Naive thymus-derived CD8-positive, alpha-beta T cell (primary cell): ENCODE results near the gene PARM1. TPM values are rescaled to one million over a fixed set of nuclear protein-coding genes. Genes with fewer than 3 reads are reported as not detected.
"Not testable (repeated sequence)": the region's sequence is repeated elsewhere in the genome, so short reads cannot be mapped to it uniquely, and the experiment has no call there.

Source experiments
- ATAC-seq, 2 donors: fragments of 150-1000 bp; cut with Tn5 transposase in 1 of 2; sonication (Bioruptor Pico), chemical (Tn5 transposase) in 1 of 2; 1 replicate in 1 of 2; 2 replicates in 1 of 2; pipeline ENCODE4 v1.10.0; 2021; ENCODE audit warnings: mild to moderate bottlenecking in 2 of 2, moderate library complexity in 2 of 2
- POLR2A ChIA-PET: fragments of 350-600 bp; sonication (Branson Sonifier 250); formaldehyde crosslinking; loops from one replicate; lab custom pipeline; 2021; ENCODE audit warnings: antibody characterized with exemption; lab: Charles Lee
- DNase-seq, 10 donors: peaks; one replicate each; pipeline versions ENCODE4 v3.0.0 to v3.0.0-alpha.2; 2020 to 2022
- H3K27ac Mint-ChIP-seq, 10 donors: one replicate each; pipeline ENCODE4 v1.8.0; 2020 to 2022; ENCODE audit warnings: mild to moderate bottlenecking in 10 of 10, mixed read lengths in 10 of 10, moderate library complexity in 4 of 10, inconsistent platforms in 1 of 10
- H3K27me3 Mint-ChIP-seq, 5 donors: one replicate each; pipeline ENCODE4 v1.8.0; 2021 to 2022; ENCODE audit warnings: mixed read lengths in 5 of 5
- H3K36me3 Mint-ChIP-seq, 3 donors: one replicate each; pipeline ENCODE4 v1.8.0; 2020 to 2022; ENCODE audit warnings: mixed read lengths in 3 of 3, mild to moderate bottlenecking in 2 of 3, inconsistent platforms in 1 of 3
- H3K4me1 Mint-ChIP-seq, 4 donors: one replicate each; pipeline ENCODE4 v1.8.0; 2021 to 2022; ENCODE audit warnings: mixed read lengths in 4 of 4
- H3K4me3 Mint-ChIP-seq, 10 donors: one replicate each; pipeline ENCODE4 v1.8.0; 2020 to 2022; ENCODE audit warnings: mild to moderate bottlenecking in 10 of 10, mixed read lengths in 10 of 10, moderate library complexity in 6 of 10, inconsistent platforms in 1 of 10
- H3K9me3 Mint-ChIP-seq, 9 donors: one replicate each; pipeline ENCODE4 v1.8.0; 2020 to 2022; ENCODE audit warnings: mixed read lengths in 9 of 9, mild to moderate bottlenecking in 3 of 9, inconsistent platforms in 1 of 9, moderate library complexity in 1 of 9
- polyA plus RNA-seq, 3 donors: library from polyadenylated mRNA; unstranded; fragments of 300-500 nt; fragmentation: Illumina TruSeq; gene quantifications; one replicate each; pipeline ENCODE4 v1.2.3, GENCODE V29; 2021
- total RNA-seq, 8 experiments: library from RNA in 2 of 8; stranded (reverse) in 2 of 8; gene quantifications; one replicate each; pipeline ENCODE4 v1.2.3 and lab custom pipeline; 2021 to 2026

Gene PARM1
- total and polyA plus RNA-seq, 5 experiments from 2014 or later, result 0.11 to 0.21 TPM; not detected in 3

GRCh38 chr4:74969507-74970474, 36.9 kb downstream of the PARM1 start:
- DNase-seq (no peak), ATAC-seq (no peak)
- Mint-ChIP-seq H3K27me3 (peaks cover 2 to 13% (median 4%) of the 10 kb centered on the region in 5 donors), H3K4me1 (peaks cover 0 to 2% (median 0%) of the 10 kb centered on the region in 4 donors), H3K36me3 (no peaks in the 10 kb centered on the region), H3K27ac (no peak overlapping the region), H3K4me3 (no peak overlapping the region), H3K9me3 (peaks cover 0 to 20% (median 3%) of the 10 kb centered on the region in 9 donors)
- POLR2A ChIA-PET, result no interaction called here

- POLR2A ChIA-PET, result no interaction called here
- Mint-ChIP-seq H3K9me3 (peaks cover 0 to 17% (median 7%) of the 10 kb centered on the region in 9 donors), H3K4me1 (peaks cover 0 to 2% (median 0%) of the 10 kb centered on the region in 4 donors), H3K36me3 (peaks cover 0 to 6% (median 0%) of the 10 kb centered on the region in 3 donors), H3K27me3 (peaks cover 2 to 21% (median 4%) of the 10 kb centered on the region in 5 donors), H3K27ac (no peak overlapping the region), H3K4me3 (no peak overlapping the region)
- ATAC-seq, result no peak
- no peak for DNase-seq
Observed at GRCh38 chr4:74970577-74970976, 37.7 kb downstream of the PARM1 start.

- peaks cover 0 to 2% (median 0%) of the 10 kb centered on the region in 4 donors for H3K4me1 Mint-ChIP-seq
- H3K36me3 Mint-ChIP-seq, result peaks cover 0 to 6% (median 2%) of the 10 kb centered on the region in 3 donors
- no peak overlapping the region for H3K27ac Mint-ChIP-seq
- POLR2A ChIA-PET, result no interaction called here
- no peak for ATAC-seq
- peaks cover 2 to 23% (median 4%) of the 10 kb centered on the region in 5 donors for H3K27me3 Mint-ChIP-seq
- peaks cover 2 to 14% (median 4%) of the 10 kb centered on the region in 9 donors for H3K9me3 Mint-ChIP-seq
- no peak overlapping the region for H3K4me3 Mint-ChIP-seq
- no peak for DNase-seq
Observed at GRCh38 chr4:74971862-74972261, 38.9 kb downstream of the PARM1 start.

- Mint-ChIP-seq H3K27me3 (peaks cover 2 to 23% (median 3%) of the 10 kb centered on the region in 5 donors), H3K9me3 (peaks cover 13 to 44% (median 22%) of the 10 kb centered on the region in 9 donors), H3K4me1 (no peaks in the 10 kb centered on the region), H3K4me3 (no peak overlapping the region), H3K27ac (no peak overlapping the region), H3K36me3 (peaks cover 0 to 17% (median 2%) of the 10 kb centered on the region in 3 donors)
- ATAC-seq (no peak), DNase-seq (no peak)
- POLR2A ChIA-PET, result no interaction called here
Observed at GRCh38 chr4:74975082-74975481, 42.2 kb downstream of the PARM1 start.

DNA sequence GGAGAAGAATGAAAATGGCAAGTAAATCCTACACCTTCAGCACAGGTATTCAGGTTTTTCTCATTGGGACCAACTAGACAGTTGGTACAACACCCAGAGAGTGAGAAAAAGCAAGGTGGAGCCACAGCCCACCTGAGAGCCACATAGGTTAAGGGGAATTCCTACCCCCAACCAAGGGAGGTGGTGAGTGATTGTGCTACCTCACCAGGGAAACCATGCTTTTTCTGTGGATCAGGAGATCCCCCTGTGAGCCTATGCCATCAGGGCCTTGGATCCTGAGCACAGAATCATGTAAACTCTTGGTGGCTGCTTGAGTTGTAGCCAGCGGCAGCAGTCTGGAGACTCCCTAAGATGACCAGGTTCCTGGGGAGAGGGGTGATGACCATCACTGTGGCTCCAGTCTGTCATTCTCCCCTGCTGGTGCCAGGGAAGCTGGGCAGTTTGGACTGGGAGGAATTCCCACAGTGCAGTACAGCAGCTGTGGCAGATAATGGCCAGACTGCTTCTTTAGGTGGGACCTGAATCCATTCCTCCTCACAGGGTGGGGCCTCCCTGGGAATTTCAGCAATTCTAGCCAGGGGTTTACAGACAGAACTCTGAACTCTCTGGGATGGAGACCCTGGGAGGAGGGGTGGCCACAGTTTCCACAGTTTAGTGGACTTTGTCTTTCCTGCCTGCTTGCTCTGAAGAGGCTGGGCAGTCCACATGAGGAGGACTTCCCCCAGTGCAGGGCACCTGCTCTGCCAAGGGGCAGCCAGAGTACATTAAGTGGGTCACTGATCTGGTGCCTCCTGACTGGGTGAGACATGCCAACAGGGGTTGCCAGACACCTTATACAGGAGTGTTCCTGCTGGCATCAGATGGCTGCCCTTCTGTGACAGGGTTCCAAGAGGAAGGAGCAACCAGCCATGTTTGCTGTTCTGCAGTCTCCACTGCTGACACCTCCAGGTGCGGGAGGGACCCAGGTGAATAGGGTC, 43.2 kb downstream of the PARM1 start:
- Mint-ChIP-seq H3K9me3 (peaks cover 13 to 44% (median 22%) of the 10 kb centered on the region in 9 donors), H3K4me3 (no peak overlapping the region), H3K27me3 (peaks cover 2 to 23% (median 2%) of the 10 kb centered on the region in 5 donors), H3K36me3 (peaks cover 0 to 17% (median 2%) of the 10 kb centered on the region in 3 donors), H3K27ac (no peak overlapping the region), H3K4me1 (no peaks in the 10 kb centered on the region)
- ATAC-seq (no peak), DNase-seq (no peak)
- POLR2A ChIA-PET, result no interaction called here

GRCh38 chr4:74982546-74983252, 49.8 kb downstream of the PARM1 start:
- POLR2A ChIA-PET, result no interaction called here
- H3K27me3 Mint-ChIP-seq, result no peaks in the 10 kb centered on the region
- H3K36me3 Mint-ChIP-seq, result peaks cover 0 to 11% (median 0%) of the 10 kb centered on the region in 3 donors
- DNase-seq, result no peak
- H3K27ac Mint-ChIP-seq, result no peak overlapping the region
- H3K9me3 Mint-ChIP-seq, result peaks cover 5 to 24% (median 18%) of the 10 kb centered on the region in 9 donors
- H3K4me1 Mint-ChIP-seq, result no peaks in the 10 kb centered on the region
- ATAC-seq, result no peak
- H3K4me3 Mint-ChIP-seq, result no peak overlapping the region

DNA sequence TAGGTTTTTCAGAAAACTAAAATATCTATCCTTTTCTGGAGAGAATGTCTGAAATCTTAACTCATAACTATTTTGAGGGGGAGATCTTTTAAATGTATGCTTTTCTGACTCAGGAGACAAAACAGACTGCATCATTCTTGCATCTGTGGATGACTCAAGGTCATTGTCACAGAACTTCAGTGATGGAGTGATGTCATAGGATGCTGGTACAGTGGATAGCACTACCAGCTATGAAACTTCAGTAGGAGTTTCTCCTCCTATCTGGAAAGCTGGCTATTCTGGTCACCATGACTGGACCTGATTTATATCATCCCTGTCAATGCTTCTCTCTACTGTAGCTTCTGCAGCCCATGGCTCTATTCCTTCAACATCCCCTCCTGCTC, 50.3 kb downstream of the PARM1 start:
- Mint-ChIP-seq H3K27ac (no peak overlapping the region), H3K27me3 (peaks cover 0 to 4% (median 0%) of the 10 kb centered on the region in 5 donors), H3K4me3 (no peak overlapping the region), H3K36me3 (peaks cover 0 to 11% (median 0%) of the 10 kb centered on the region in 3 donors), H3K4me1 (no peaks in the 10 kb centered on the region), H3K9me3 (peaks cover 5 to 23% (median 17%) of the 10 kb centered on the region in 9 donors)
- POLR2A ChIA-PET, result no interaction called here
- no peak for DNase-seq
- no peak for ATAC-seq

DNA sequence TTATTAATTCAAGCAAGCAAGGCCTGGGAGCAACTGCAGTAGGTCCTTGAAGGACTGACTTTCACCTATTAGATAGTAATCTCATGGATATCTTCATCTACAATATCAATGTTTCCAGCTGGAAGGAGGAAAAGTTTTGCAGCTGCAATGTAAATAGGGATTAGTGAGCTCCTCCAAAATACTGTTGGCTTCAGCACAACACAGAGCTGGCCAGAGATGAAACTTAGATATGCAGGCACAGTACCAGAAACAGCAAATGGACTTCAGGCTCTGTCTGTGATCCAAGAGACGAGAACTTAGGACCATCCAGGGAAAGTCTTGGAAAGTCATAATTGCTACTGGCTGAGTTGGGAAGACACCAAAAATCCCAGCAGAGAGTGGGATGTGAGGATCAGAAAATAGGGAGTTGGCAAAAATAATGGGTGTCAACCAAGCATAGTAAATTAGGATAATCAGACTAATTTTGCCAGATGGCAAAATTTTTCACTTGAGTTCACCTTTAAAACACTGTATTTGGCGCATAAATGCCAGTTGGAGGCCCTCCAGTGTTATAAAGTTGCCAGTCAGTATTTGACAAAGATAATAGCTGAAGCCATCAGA, 57.5 kb downstream of the PARM1 start:
- no peak overlapping the region for H3K27ac Mint-ChIP-seq
- POLR2A ChIA-PET, result no interaction called here
- peaks cover 0 to 8% (median 0%) of the 10 kb centered on the region in 5 donors for H3K27me3 Mint-ChIP-seq
- no peak overlapping the region for H3K4me3 Mint-ChIP-seq
- H3K4me1 Mint-ChIP-seq, result no peaks in the 10 kb centered on the region
- no peaks in the 10 kb centered on the region for H3K36me3 Mint-ChIP-seq
- DNase-seq, result no peak
- ATAC-seq, result no peak
- peaks cover 0 to 11% (median 0%) of the 10 kb centered on the region in 9 donors for H3K9me3 Mint-ChIP-seq

DNA sequence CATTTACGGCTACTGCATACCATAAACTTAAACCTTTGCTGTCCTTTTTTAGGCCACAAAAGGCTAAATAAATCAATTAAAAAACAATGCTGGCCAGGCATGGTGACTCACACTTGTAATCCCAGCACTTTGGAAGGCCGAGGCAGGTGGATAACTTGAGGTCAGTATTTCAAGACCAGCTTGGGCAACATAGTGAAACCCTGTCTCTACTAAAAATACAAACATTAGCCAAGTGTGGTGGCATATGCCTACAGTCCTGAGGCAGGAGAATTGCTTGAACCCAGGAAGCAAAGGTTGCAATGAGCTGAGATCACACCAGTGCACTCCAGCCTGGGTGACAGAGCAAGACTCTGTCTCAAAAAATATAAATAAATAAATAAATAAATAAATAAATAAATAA, 61.5 kb downstream of the PARM1 start:
- H3K4me1 Mint-ChIP-seq, H3K4me3 Mint-ChIP-seq, DNase-seq, H3K27me3 Mint-ChIP-seq, H3K9me3 Mint-ChIP-seq, POLR2A ChIA-PET, ATAC-seq, H3K36me3 Mint-ChIP-seq: not testable (repeated sequence)
- peak overlapping the region in 1 of 10 donors; percentile 57 for H3K27ac Mint-ChIP-seq

GRCh38 chr4:74996996-74997395, 64.1 kb downstream of the PARM1 start:
- H3K4me1 Mint-ChIP-seq, result no peaks in the 10 kb centered on the region
- H3K9me3 Mint-ChIP-seq, result no peaks in the 10 kb centered on the region
- no peak for DNase-seq
- no peak overlapping the region for H3K27ac Mint-ChIP-seq
- POLR2A ChIA-PET, result no interaction called here
- H3K36me3 Mint-ChIP-seq, result no peaks in the 10 kb centered on the region
- H3K27me3 Mint-ChIP-seq, result peaks cover 0 to 9% (median 2%) of the 10 kb centered on the region in 5 donors
- H3K4me3 Mint-ChIP-seq, result no peak overlapping the region
- ATAC-seq, result no peak

DNA sequence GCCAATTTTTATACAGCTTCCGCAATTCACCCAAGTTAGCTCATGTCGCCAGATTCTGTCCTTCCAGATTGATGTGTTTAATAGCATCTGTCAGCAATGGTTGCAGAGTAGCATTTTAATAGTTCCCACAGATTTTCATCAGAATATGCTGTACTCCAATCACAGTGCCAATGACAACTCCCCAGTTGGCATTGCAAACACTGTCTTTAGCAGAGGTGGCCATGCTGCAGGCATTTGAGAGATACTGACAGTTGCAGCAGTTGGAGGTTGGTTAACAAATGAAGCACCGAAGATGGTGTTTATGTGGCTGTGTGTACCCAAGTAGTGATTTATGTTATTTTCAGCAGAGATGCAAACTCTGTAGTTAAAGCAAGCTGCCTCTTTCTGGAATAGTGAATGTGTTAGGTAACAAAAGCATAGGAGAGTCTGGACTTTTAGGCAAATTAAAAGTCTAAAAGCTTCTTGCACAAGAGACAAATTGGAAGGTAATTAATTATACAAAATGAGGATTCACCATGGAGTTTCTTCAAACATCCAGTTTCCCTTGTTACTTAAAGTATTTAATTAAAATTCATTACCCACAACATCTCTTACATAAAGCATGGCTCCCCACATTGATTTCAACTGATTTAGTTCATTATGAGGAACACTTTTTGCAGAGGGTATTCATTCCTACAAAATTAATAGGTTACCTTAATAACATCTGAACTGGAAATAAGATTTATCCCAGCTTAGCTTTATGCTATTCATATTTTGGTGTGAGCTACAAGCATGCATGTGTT, 65.2 kb downstream of the PARM1 start:
- no peak overlapping the region for H3K4me3 Mint-ChIP-seq
- DNase-seq, result no peak
- H3K27ac Mint-ChIP-seq, result no peak overlapping the region
- no peaks in the 10 kb centered on the region for H3K36me3 Mint-ChIP-seq
- ATAC-seq, result no peak
- H3K27me3 Mint-ChIP-seq, result peaks cover 0 to 9% (median 2%) of the 10 kb centered on the region in 5 donors
- H3K9me3 Mint-ChIP-seq, result no peaks in the 10 kb centered on the region
- POLR2A ChIA-PET, result no interaction called here
- no peaks in the 10 kb centered on the region for H3K4me1 Mint-ChIP-seq
